ENCODE measurements around the gene GDF11.

The GDF11 gene

GRCh38 chr12:55724226-55724939 lies 18.5 kb upstream of the GDF11 start:
- in situ Hi-C loops (cut with HindIII; ENCODE audit: low sequenced_read_pairs), result no loop called here
- peak; percentile 75 for TF ChIP-seq CTCF (IDR thresholded peaks at IDR 0.05; ENCODE audit: low read depth, low read length)
- peak; percentile 68 for DNase-seq (ENCODE audit: low read depth, low spot score)
- no peak overlapping the region for H3K4me3 ChIP-seq (ENCODE audit: low read depth, low read length)

GRCh38 chr12:55724940-55725309 lies 18.0 kb upstream of the GDF11 start:
- no peak for DNase-seq (ENCODE audit: low read depth, low spot score)
- in situ Hi-C loops (cut with HindIII; ENCODE audit: low sequenced_read_pairs), result no loop called here
- H3K4me3 ChIP-seq (ENCODE audit: low read depth, low read length), result no peak overlapping the region
- TF ChIP-seq CTCF (IDR thresholded peaks at IDR 0.05; ENCODE audit: low read depth, low read length), result no peak

GRCh38 chr12:55725556-55725955 lies 17.4 kb upstream of the GDF11 start:
- no peak overlapping the region for H3K4me3 ChIP-seq (ENCODE audit: low read depth, low read length)
- in situ Hi-C loops (cut with HindIII; ENCODE audit: low sequenced_read_pairs), result no loop called here
- no peak for DNase-seq (ENCODE audit: low read depth, low spot score)
- no peak for TF ChIP-seq CTCF (IDR thresholded peaks at IDR 0.05; ENCODE audit: low read depth, low read length)

- peak overlapping the region; percentile 83 for H3K4me3 ChIP-seq (ENCODE audit: low read depth, low read length)
- TF ChIP-seq CTCF (IDR thresholded peaks at IDR 0.05; ENCODE audit: low read depth, low read length), result no peak
- DNase-seq (ENCODE audit: low read depth, low spot score), result no peak
- in situ Hi-C loops (cut with HindIII; ENCODE audit: low sequenced_read_pairs), result no loop called here
These were observed 16.0 kb upstream of the GDF11 start for GRCh38 chr12:55726971-55727370.

GRCh38 chr12:55727643-55728185 lies 15.2 kb upstream of the GDF11 start:
- in situ Hi-C loops (cut with HindIII; ENCODE audit: low sequenced_read_pairs), result no loop called here
- no peak for TF ChIP-seq CTCF (IDR thresholded peaks at IDR 0.05; ENCODE audit: low read depth, low read length)
- DNase-seq (ENCODE audit: low read depth, low spot score), result no peak
- peak overlapping the region; percentile 83 for H3K4me3 ChIP-seq (ENCODE audit: low read depth, low read length)

GRCh38 chr12:55728186-55728938 lies 14.6 kb upstream of the GDF11 start:
- DNase-seq (ENCODE audit: low read depth, low spot score), result peak; percentile 80
- TF ChIP-seq CTCF (IDR thresholded peaks at IDR 0.05; ENCODE audit: low read depth, low read length), result no peak
- in situ Hi-C loops (cut with HindIII; ENCODE audit: low sequenced_read_pairs), result no loop called here
- H3K4me3 ChIP-seq (ENCODE audit: low read depth, low read length), result peak overlapping the region; percentile 83

All from astrocyte of the spinal cord (primary cell).